Measurements from ENCODE around the gene PRPF31.

The PRPF31 gene

DNA sequence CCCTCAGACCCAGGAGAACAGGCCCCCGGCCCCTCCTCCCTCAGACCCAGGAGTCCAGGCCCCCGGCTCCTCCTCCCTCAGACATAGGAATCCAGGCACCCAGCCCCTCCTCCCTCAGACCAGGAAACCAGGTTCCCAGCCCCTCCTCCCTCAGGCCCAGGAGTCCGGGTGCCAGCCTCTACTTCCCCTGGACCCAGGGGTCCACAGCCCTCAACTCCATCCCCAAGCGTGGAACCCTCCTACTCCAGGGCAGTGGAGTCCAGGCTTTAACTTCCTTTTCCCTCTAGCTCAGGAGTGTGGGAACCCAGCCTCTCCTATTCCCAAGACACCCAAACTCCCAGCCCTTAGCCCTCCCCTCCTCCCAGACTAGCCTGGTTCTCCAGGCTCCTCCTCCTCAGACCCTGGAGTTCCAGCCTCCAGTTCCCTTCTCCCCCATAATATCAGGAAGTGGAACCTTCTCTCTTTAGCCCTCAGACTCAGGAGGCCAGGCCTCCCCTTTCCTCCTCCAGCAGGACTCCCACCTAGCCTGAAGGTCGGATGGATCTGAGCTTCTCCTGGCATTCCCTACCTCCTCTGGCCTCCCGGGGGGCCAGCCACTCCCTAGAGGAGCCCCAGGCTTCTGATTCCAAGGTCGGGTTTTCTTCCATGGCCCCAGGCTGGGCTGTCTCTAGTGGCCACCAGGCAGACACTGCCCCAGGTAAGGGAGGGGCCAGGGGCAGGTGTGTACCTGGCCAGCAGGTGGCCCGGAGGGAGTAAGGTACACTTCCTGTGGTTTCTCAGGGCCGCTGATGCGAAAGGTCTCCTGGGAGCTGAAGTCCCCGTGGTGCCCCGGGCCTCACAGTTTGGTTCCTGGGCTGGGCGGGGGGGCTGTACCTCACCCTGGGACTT, 57.2 kb downstream of the PRPF31 start, which contains the start of gene TMC4:
TMC4 (minus strand) TSS at position 690 of the 888 bp plus-strand sequence; CDS start at position 647, 43 bp downstream.
- peak; percentile 40 for DNase-seq
- Histone ChIP-seq H3K27ac (no peak within 1 kb of the TSS), H3K36me3 (peaks cover 7% of the 10 kb centered on the region), H3K27me3 (ENCODE audit: insufficient read depth, low read depth, severe bottlenecking) (no peaks in the 10 kb centered on the region), H3K4me3 (ENCODE audit: low read depth, low read length) (no peak within 1 kb of the TSS), H3K9me3 (ENCODE audit: severe bottlenecking) (no peaks in the 10 kb centered on the region)
- TF ChIP-seq, protein P1, sequence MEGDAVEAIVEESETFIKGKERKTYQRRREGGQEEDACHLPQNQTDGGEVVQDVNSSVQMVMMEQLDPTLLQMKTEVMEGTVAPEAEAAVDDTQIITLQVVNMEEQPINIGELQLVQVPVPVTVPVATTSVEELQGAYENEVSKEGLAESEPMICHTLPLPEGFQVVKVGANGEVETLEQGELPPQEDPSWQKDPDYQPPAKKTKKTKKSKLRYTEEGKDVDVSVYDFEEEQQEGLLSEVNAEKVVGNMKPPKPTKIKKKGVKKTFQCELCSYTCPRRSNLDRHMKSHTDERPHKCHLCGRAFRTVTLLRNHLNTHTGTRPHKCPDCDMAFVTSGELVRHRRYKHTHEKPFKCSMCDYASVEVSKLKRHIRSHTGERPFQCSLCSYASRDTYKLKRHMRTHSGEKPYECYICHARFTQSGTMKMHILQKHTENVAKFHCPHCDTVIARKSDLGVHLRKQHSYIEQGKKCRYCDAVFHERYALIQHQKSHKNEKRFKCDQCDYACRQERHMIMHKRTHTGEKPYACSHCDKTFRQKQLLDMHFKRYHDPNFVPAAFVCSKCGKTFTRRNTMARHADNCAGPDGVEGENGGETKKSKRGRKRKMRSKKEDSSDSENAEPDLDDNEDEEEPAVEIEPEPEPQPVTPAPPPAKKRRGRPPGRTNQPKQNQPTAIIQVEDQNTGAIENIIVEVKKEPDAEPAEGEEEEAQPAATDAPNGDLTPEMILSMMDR (IDR thresholded peaks at IDR 0.05; ENCODE audit: low read depth, low read length), result no peak

DNA sequence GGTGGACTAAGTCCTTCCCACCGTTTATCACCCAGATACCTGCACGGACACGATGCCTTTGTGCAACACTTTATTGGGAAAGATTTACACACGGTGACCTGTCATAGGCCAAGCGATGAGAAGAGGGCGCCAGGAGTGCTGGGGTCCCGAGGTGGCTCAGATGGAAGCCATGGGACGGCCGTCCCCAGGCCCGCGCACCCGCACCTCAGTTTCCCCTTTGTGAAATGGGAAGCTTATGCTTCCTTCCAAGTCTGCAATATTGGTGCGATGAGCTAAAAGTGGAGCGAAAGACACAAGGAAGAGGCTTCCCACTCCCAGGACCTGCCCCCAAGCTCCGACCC, 57.8 kb downstream of the PRPF31 start:
- Histone ChIP-seq H3K4me3 (ENCODE audit: low read depth, low read length) (no peak overlapping the region), H3K27ac (no peak overlapping the region), H3K36me3 (peaks cover 11% of the 10 kb centered on the region), H3K27me3 (ENCODE audit: insufficient read depth, low read depth, severe bottlenecking) (no peaks in the 10 kb centered on the region), H3K9me3 (ENCODE audit: severe bottlenecking) (no peaks in the 10 kb centered on the region)
- no peak for DNase-seq
- TF ChIP-seq, protein P1 (IDR thresholded peaks at IDR 0.05; ENCODE audit: low read depth, low read length), result no peak

DNA sequence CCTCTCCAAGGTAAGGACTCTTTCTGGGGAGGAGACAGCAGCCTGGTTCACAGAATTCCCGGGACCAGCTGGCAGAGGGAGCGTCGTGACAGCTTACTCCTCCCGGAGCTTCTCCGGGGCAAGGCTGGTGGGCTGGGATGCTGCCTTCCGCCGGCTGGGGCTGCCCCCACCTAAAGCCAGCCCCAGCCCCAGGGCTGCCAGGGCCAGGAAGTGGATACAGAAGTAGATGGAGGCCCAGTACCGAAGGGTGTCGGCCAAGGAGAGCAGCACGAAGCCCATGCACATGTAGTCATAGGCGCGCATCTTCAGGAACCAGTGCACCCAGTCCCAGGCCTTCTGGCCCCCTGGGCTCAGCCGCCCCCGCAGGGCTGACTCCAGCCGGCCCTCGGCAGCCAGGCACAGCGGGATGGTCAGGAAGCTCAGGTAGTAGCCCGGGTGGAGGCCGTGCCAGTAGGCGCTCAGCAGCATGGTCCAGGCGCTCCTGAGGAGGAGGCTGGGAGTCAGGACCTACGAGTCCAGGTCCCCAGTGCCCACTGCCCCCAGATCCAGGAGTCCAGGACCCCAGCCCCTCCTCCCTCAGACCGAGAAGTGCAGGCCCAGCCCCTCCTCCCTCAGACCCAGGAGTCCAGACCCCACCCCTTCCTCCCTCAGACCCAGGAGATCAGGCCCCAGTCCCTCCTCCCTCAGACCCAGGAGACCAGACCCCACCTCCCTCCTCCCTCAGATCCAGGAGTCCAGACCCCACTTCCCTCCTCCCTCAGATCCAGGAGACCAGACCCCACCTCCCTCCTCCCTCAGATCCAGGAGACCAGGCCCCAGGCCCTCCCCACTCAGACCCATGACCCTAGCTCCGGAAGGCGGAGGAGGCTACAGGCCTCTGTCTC, 58.6 kb downstream of the PRPF31 start:
- no peak for DNase-seq
- no peaks in the 10 kb centered on the region for H3K9me3 ChIP-seq (ENCODE audit: severe bottlenecking)
- TF ChIP-seq, protein P1 (IDR thresholded peaks at IDR 0.05; ENCODE audit: low read depth, low read length), result no peak
- no peak overlapping the region for H3K4me3 ChIP-seq (ENCODE audit: low read depth, low read length)
- no peak overlapping the region for H3K27ac ChIP-seq
- H3K36me3 ChIP-seq, result peaks cover 20% of the 10 kb centered on the region
- no peaks in the 10 kb centered on the region for H3K27me3 ChIP-seq (ENCODE audit: insufficient read depth, low read depth, severe bottlenecking)

DNA sequence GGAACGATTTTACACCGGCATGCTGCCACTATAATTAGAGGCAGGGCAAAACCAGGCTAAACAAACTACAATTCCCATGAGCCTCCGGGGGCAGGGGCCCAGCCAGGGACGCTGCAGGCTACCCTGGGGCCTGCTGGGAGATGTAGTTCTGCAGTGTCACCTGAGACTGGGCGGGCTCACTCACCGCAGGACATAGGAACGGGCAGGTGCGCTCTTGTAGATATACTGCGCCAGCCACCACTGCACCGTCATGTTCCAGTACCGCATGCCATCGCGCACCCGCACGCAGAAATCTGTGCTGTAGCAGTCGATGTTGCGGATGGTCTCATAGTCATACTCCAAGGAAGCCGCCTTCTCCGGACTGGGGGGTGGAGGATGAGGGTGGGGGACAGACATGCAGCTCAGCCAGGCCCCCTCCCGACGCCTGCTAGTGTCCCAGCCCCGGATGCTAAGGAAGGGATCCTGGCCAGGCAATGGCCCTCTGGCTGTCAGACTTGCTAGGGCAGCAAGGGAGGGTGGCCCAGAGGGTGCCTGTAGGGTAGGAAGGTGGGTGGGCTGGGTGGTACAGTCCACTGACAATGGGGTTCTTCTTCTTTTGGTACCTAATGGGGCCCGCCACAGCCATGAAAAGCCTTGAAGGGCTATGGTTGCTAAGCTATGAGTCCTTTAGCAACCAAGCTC, 63.2 kb downstream of the PRPF31 start:
- no peak overlapping the region for H3K27ac ChIP-seq
- no peaks in the 10 kb centered on the region for H3K9me3 ChIP-seq (ENCODE audit: severe bottlenecking)
- no peak for DNase-seq
- TF ChIP-seq, protein P1 (IDR thresholded peaks at IDR 0.05; ENCODE audit: low read depth, low read length), result no peak
- no peaks in the 10 kb centered on the region for H3K27me3 ChIP-seq (ENCODE audit: insufficient read depth, low read depth, severe bottlenecking)
- no peak overlapping the region for H3K4me3 ChIP-seq (ENCODE audit: low read depth, low read length)
- peaks cover 34% of the 10 kb centered on the region for H3K36me3 ChIP-seq

DNA sequence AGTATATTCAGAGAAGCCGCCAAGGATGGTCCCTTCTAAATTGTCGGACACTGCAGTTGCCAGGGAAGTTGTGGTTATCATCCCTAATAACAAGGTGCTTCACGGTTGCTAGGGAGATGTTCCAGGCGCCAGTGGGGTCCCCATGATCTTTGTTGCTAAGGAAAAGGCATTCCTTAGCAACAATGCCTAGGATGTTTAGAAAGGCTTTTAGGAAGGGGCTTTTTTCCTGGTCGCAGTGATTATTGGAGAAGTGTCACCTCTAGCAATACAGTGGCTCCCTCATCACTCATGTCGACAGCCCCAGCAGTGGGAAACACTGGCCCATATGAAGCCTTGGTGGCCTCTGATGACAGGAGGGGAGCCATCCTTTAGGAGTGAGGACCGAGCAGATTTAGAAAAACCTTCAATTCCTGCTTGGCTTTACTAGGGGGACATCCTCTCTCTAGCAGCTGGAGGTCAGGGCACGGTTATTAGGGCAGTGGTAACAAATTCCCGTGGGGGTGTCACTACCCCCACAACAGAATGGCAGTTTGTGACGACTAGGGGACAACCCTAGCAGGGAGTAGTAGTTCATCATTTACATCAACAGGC, 63.8 kb downstream of the PRPF31 start:
- Histone ChIP-seq H3K36me3 (peaks cover 34% of the 10 kb centered on the region), H3K4me3 (ENCODE audit: low read depth, low read length) (no peak overlapping the region), H3K27ac (no peak overlapping the region), H3K27me3 (ENCODE audit: insufficient read depth, low read depth, severe bottlenecking) (no peaks in the 10 kb centered on the region), H3K9me3 (ENCODE audit: severe bottlenecking) (no peaks in the 10 kb centered on the region)
- no peak for DNase-seq
- TF ChIP-seq, protein P1 (IDR thresholded peaks at IDR 0.05; ENCODE audit: low read depth, low read length), result no peak
